Mesothelial cell of epicardium (in vitro differentiated cells): ENCODE results near the gene VPS41. TPM values are rescaled to one million over a fixed set of nuclear protein-coding genes. Genes with fewer than 3 reads are reported as not detected.

Experiments
- DNase-seq, 2 experiments: peaks; one replicate each; pipeline ENCODE4 v3.0.0; 2021; ENCODE audit warnings: low spot score in 2 of 2; ENCODE audit not compliant: unreplicated experiment in 2 of 2
- H3K27ac Mint-ChIP-seq: 2 replicates; pipeline ENCODE4 v1.8.0; 2021; ENCODE audit warnings: mixed read lengths
- H3K27me3 Mint-ChIP-seq: 2 replicates; pipeline ENCODE4 v1.8.0; 2021; ENCODE audit warnings: low read depth, mixed read lengths
- H3K36me3 Mint-ChIP-seq: 2 replicates; pipeline ENCODE4 v1.8.0; 2021; ENCODE audit warnings: mixed read lengths
- H3K4me1 Mint-ChIP-seq: 2 replicates; pipeline ENCODE4 v1.8.0; 2021; ENCODE audit warnings: mixed read lengths
- H3K4me3 Mint-ChIP-seq: 2 replicates; pipeline ENCODE4 v1.8.0; 2021; ENCODE audit warnings: mild to moderate bottlenecking, moderate library complexity, mixed read lengths
- H3K9me3 Mint-ChIP-seq: 2 replicates; pipeline ENCODE4 v1.8.0; 2021; ENCODE audit warnings: mixed read lengths
- total RNA-seq: library from RNA; stranded (reverse); gene quantifications from 3 replicates; pipeline ENCODE4 v1.2.1, GENCODE V29; 2021
- TF ChIP-seq, protein P1 (sequence below): fragments of 200-600 bp; sonication (generic); IDR thresholded peaks from one replicate; pipeline ENCODE4 v1.5.0; 2021; ENCODE audit warnings: antibody characterized with exemption; ENCODE audit not compliant: unreplicated experiment

The VPS41 gene
- total RNA-seq, 1 donor from 2014 or later: 104 TPM

DNA sequence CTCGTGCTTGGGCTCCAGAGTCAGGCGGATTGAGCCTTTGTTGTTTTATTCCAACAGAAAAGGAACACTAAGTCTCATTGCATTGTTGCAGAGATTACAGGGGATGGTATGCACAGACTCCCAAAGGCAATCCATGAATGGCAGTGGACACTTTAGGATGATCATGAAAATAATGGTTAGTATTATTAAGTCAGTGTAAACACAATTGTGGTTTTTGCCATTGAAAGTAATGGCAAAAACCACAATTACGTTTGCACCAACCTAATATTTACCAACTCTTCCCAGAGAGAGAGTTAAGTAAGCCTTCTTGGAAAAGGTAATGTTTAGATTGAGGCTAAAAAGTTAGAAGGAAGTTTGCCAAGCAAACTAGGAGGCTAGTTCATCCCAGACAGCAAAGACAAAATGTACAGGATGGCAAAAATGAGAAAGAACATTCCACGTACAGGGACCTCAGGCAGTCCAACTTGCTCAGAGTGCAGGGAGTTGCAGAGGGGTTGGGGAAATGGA is 204.9 kb downstream of the VPS41 start:
- Mint-ChIP-seq H3K4me1 (no peaks in the 10 kb centered on the region), H3K9me3 (peaks cover 6% of the 10 kb centered on the region), H3K36me3 (no peaks in the 10 kb centered on the region), H3K27me3 (peaks cover 19% of the 10 kb centered on the region), H3K27ac (no peak overlapping the region), H3K4me3 (no peak overlapping the region)
- no peak for DNase-seq
- TF ChIP-seq, protein P1, sequence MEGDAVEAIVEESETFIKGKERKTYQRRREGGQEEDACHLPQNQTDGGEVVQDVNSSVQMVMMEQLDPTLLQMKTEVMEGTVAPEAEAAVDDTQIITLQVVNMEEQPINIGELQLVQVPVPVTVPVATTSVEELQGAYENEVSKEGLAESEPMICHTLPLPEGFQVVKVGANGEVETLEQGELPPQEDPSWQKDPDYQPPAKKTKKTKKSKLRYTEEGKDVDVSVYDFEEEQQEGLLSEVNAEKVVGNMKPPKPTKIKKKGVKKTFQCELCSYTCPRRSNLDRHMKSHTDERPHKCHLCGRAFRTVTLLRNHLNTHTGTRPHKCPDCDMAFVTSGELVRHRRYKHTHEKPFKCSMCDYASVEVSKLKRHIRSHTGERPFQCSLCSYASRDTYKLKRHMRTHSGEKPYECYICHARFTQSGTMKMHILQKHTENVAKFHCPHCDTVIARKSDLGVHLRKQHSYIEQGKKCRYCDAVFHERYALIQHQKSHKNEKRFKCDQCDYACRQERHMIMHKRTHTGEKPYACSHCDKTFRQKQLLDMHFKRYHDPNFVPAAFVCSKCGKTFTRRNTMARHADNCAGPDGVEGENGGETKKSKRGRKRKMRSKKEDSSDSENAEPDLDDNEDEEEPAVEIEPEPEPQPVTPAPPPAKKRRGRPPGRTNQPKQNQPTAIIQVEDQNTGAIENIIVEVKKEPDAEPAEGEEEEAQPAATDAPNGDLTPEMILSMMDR: no peak

DNA sequence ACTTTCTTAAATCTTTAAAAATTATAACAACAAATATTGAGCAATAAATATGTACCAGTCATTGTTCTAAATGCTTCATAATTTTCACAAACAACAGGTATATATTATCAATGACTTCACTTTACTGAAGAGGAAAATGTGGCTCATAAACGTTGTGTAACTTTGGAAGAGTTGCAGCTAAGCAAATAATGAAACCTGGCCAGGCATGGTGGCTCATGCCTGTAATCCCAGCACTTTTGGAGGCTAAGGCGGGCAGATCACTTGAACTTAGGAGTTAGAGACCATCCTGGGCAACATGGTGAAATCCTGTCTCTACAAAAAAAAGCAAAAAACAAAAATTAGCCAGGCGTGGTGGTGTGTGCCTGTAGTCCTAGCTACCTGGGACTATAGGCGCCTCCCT is 205.9 kb downstream of the VPS41 start:
- H3K27ac Mint-ChIP-seq: no peak overlapping the region
- H3K4me3 Mint-ChIP-seq: no peak overlapping the region
- H3K9me3 Mint-ChIP-seq: peaks cover 6% of the 10 kb centered on the region
- no peaks in the 10 kb centered on the region for H3K4me1 Mint-ChIP-seq
- TF ChIP-seq, protein P1: no peak
- H3K27me3 Mint-ChIP-seq: peaks cover 13% of the 10 kb centered on the region
- no peak for DNase-seq
- H3K36me3 Mint-ChIP-seq: no peaks in the 10 kb centered on the region

DNA sequence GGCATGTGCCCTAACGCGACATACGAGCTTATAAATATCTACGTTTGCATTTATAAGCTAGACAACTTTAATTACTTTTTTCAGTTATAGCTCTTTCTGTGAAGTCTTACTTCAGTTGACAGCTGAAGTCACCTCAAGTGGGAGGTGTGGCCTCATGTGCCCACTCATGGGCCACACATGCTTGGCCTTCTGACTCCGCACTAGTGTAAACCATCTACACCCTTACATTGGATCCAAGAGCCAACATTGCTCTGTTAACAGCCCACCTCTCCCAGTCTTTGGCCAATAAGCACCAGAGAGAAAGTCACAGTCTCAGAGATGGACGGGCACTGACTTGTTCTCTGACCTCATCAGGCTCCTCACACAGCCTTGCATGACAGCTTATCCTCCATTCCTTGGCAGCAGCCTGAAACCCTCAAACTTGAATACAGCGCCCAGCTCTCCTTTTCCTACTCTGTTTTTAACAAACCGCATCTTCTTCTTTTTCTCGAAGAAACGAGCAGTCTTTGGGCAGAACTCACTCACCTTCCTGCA is 206.9 kb downstream of the VPS41 start:
- TF ChIP-seq, protein P1: no peak

DNA sequence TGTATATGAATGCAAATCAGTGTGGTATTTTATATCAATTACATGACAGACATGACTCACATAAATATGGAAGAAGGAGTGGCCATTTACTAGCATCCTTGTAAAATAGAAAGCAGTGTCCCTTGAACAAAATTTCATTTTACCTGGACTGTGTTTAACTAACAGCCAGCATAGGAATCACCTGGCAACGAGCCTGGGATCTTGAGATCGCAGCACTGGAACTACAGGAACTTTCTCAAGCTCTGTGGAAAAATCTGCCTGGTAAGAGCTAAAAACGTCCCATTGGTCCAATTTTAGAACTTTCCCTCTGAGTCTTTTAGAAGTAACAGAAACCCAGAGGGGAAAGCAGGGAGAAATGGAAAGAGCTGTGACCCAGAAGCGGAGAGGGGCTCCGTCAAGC is 208.9 kb downstream of the VPS41 start:
- TF ChIP-seq, protein P1: no peak
- no peak overlapping the region for H3K4me3 Mint-ChIP-seq
- no peak for DNase-seq

More for the DNA sequence above, 206.9 kb downstream of the VPS41 start:
- no peak for DNase-seq
- Mint-ChIP-seq H3K36me3 (no peaks in the 10 kb centered on the region), H3K4me1 (no peaks in the 10 kb centered on the region), H3K27ac (no peak overlapping the region), H3K4me3 (no peak overlapping the region), H3K9me3 (no peaks in the 10 kb centered on the region), H3K27me3 (peaks cover 9% of the 10 kb centered on the region)

DNA sequence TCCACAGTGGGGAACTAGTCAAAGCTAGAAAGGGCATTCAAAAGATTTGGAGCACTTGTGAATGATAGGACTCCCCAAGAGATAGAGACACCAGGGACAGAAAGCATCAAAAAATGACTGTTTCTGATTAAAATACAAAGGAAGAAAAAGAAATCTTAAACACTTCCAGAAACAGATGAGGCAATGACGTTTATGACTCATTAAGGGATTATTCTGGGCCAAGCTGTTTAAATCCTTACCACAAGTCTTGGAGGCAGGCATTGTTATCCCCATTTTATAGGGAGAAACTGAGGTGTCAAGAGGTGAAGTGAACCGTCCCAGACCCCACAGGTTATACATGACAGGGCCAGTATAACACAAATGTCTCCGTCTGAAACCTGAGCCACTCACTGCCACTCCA is 209.5 kb downstream of the VPS41 start:
- Mint-ChIP-seq H3K4me1 (no peaks in the 10 kb centered on the region), H3K9me3 (peaks cover 4% of the 10 kb centered on the region), H3K36me3 (no peaks in the 10 kb centered on the region), H3K27me3 (peaks cover 5% of the 10 kb centered on the region), H3K27ac (no peak overlapping the region), H3K4me3 (no peak overlapping the region)
- no peak for DNase-seq
- TF ChIP-seq, protein P1: no peak

More for the DNA sequence above, 208.9 kb downstream of the VPS41 start:
- peaks cover 4% of the 10 kb centered on the region for H3K9me3 Mint-ChIP-seq
- no peaks in the 10 kb centered on the region for H3K4me1 Mint-ChIP-seq
- no peak overlapping the region for H3K27ac Mint-ChIP-seq
- peaks cover 5% of the 10 kb centered on the region for H3K27me3 Mint-ChIP-seq
- no peaks in the 10 kb centered on the region for H3K36me3 Mint-ChIP-seq
